Mesodermal cell (in vitro differentiated cells): Measurements from ENCODE around the gene OTULINL. TPM values are rescaled to one million over a fixed set of nuclear protein-coding genes. Genes with fewer than 3 reads are reported as not detected.
"Not testable (repeated sequence)": the region's sequence is repeated elsewhere in the genome, so short reads cannot be mapped to it uniquely, and the experiment has no call there.

Source experiments
- H3K27ac ChIP-seq: 2 replicates; pipeline ENCODE4 v1.7.0; 2013; ENCODE audit warnings: mild to moderate bottlenecking, low read depth, low read length, moderate library complexity; ENCODE audit not compliant: severe bottlenecking
- H3K36me3 ChIP-seq: 2 replicates; pipeline ENCODE4 v1.7.1; 2013; ENCODE audit warnings: mild to moderate bottlenecking, low read length, moderate library complexity; ENCODE audit not compliant: control insufficient read depth, insufficient read depth
- H3K4me1 ChIP-seq: one replicate; pipeline ENCODE4 v1.7.1; 2013; ENCODE audit warnings: mild to moderate bottlenecking, low read length; ENCODE audit not compliant: insufficient read depth, control insufficient read depth, poor library complexity, severe bottlenecking
- H3K4me3 ChIP-seq: 2 replicates; pipeline ENCODE4 v1.7.0; 2013; ENCODE audit warnings: low read length, control low read depth, mild to moderate bottlenecking; ENCODE audit not compliant: insufficient read depth, poor library complexity, severe bottlenecking; ENCODE audit errors: extremely low read depth
- H3K9me3 ChIP-seq: 2 replicates; pipeline ENCODE4 v1.7.1; 2013; ENCODE audit warnings: mild to moderate bottlenecking, low read length, moderate library complexity; ENCODE audit not compliant: control insufficient read depth
- WGBS, 2 experiments: methylation state at CpG; one replicate each; pipeline ENCODE4 v1.1.5; 2013; ENCODE audit warnings: missing lambda C conversion rate in 2 of 2; ENCODE audit not compliant: insufficient coverage in 2 of 2; 5-methylcytosine and 5-hydroxymethylcytosine counted together
- polyA plus RNA-seq, 2 experiments: library from polyadenylated mRNA; stranded (reverse); fragments of 50-300 nt; gene quantifications; one replicate each; pipeline ENCODE4 v1.2.3, GENCODE V29; 2013

Gene OTULINL
- polyA plus RNA-seq (2013, experiment 1 of 2), result 2.2 TPM
- polyA plus RNA-seq (2013, experiment 2 of 2), result 2.2 TPM

- Histone ChIP-seq H3K36me3 (no peaks in the 10 kb centered on the region), H3K9me3 (peaks cover 3% of the 10 kb centered on the region), H3K4me3 (peak within 1 kb of the TSS; percentile 66), H3K27ac (no peak within 1 kb of the TSS), H3K4me1 (no peaks in the 10 kb centered on the region)
- WGBS, 2 experiments, result 11 to 15% methylated on average over 26 to 38 of the region's 63 CpGs
Measured at GRCh38 chr5:14581106-14581890, at the start of gene OTULINL. TSS of gene OTULINL (plus strand) at chr5:14581792. CDS start at chr5:14581895, 103 bp downstream.

- H3K4me1 ChIP-seq, result no peaks in the 10 kb centered on the region
- no peaks in the 10 kb centered on the region for H3K9me3 ChIP-seq
- H3K4me3 ChIP-seq, result no peak overlapping the region
- 83 to 100% methylated on average over 2 to 3 of the region's 3 CpGs for WGBS, 2 experiments
- no peak overlapping the region for H3K27ac ChIP-seq
- H3K36me3 ChIP-seq, result no peaks in the 10 kb centered on the region
Measured at GRCh38 chr5:14532180-14532579, 49.4 kb upstream of the OTULINL start.

- Histone ChIP-seq H3K4me1 (no peaks in the 10 kb centered on the region), H3K9me3 (no peaks in the 10 kb centered on the region), H3K36me3 (no peaks in the 10 kb centered on the region), H3K27ac (no peak overlapping the region), H3K4me3 (no peak overlapping the region)
- 80 to 85% methylated on average over 4 to 7 of the region's 7 CpGs for WGBS, 2 experiments
Measured at GRCh38 chr5:14534773-14535172, 46.8 kb upstream of the OTULINL start.

DNA sequence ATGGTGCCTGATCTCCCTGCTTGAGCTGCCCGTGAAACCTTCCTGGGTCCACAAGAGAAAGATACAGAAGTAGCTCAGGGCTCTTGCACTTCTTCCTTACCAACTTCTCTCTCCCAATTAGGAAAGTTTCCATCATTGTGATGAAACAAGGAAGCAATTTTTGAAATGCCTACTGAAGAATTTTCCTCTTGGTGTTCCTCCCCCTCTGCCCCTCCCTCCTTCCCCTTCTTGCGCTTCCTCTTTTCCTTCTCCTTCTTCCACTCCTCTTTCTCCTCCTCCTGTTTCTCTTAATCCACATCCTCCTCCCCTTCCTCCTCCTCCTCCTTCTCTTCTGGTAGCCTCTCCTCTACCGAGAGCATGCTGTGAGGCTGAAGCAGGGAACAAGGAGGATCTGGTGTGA lies 36.3 kb upstream of the OTULINL start:
- Histone ChIP-seq H3K4me3 (no peak overlapping the region), H3K4me1 (no peaks in the 10 kb centered on the region), H3K27ac (no peak overlapping the region), H3K36me3 (no peaks in the 10 kb centered on the region), H3K9me3 (peaks cover 3% of the 10 kb centered on the region)
- WGBS, 2 experiments, result 88 to 90% methylated on average over 1 to 2 of the region's 3 CpGs

- H3K36me3 ChIP-seq, result no peaks in the 10 kb centered on the region
- 80% methylated on average over 1 of the region's 1 CpG; no CpG with 5 or more reads in 1 of the 2 experiments for WGBS, 2 experiments
- no peak overlapping the region for H3K27ac ChIP-seq
- H3K4me1 ChIP-seq, result no peaks in the 10 kb centered on the region
- H3K9me3 ChIP-seq, result peaks cover 3% of the 10 kb centered on the region
- H3K4me3 ChIP-seq, result no peak overlapping the region
Measured at GRCh38 chr5:14545862-14546261, 35.7 kb upstream of the OTULINL start.

DNA sequence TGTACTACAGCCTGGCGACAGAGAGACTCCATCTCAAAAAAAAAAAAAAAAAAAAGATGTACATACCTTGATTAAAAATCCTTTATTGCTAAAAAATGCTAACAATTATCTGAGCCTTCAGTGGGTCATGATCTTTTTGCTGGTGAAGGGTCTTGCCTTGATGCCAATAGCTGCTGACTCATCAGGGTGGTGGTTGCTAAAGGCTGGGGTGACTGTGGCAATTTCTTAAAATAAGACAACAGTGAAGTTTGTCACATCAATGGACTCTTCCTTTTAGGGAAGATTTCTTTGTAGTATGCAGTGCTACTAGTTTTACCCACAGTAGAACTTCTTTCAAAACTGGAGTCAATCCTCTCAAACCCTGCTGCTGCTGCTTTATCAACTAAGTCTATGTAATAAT lies 33.9 kb upstream of the OTULINL start:
- no CpG with 5 or more reads among the region's 1 CpG for WGBS, 2 experiments
- Histone ChIP-seq H3K9me3 (no peaks in the 10 kb centered on the region), H3K4me3 (no peak overlapping the region), H3K36me3 (no peaks in the 10 kb centered on the region), H3K27ac (no peak overlapping the region), H3K4me1 (no peaks in the 10 kb centered on the region)

- H3K4me3 ChIP-seq, result no peak overlapping the region
- no peaks in the 10 kb centered on the region for H3K4me1 ChIP-seq
- no peaks in the 10 kb centered on the region for H3K9me3 ChIP-seq
- 85 to 100% methylated on average over 1 to 2 of the region's 3 CpGs for WGBS, 2 experiments
- H3K27ac ChIP-seq, result no peak overlapping the region
- no peaks in the 10 kb centered on the region for H3K36me3 ChIP-seq
Measured at GRCh38 chr5:14551211-14551610, 30.4 kb upstream of the OTULINL start.

DNA sequence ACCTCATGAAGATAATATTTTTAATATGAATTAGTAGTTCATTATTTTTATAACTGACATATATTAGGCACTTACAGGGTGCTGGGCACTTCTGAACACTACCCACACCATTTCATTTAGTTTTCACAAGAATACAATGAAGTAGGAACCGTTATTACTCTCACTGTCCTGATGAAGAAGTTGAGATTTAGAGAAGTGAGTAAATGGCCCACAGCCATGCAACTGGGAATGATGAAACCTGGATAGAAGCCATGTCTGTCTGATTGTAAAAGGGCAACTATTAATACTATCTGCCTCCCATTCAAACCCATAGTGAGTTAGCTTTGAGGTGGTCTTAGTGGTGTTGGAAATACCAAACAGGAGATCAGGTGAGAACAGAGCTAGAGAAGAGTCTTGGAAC lies 29.6 kb upstream of the OTULINL start:
- H3K27ac ChIP-seq, result no peak overlapping the region
- WGBS, 2 experiments, result no CpG with 5 or more reads among the region's 1 CpG
- H3K4me3 ChIP-seq, result no peak overlapping the region
- no peaks in the 10 kb centered on the region for H3K36me3 ChIP-seq
- no peaks in the 10 kb centered on the region for H3K9me3 ChIP-seq
- H3K4me1 ChIP-seq, result no peaks in the 10 kb centered on the region

- not testable (repeated sequence) for H3K36me3 ChIP-seq
- 90% methylated on average over 1 of the region's 3 CpGs; no CpG with 5 or more reads in 1 of the 2 experiments for WGBS, 2 experiments
Measured at GRCh38 chr5:14554288-14554687, 27.3 kb upstream of the OTULINL start.

DNA sequence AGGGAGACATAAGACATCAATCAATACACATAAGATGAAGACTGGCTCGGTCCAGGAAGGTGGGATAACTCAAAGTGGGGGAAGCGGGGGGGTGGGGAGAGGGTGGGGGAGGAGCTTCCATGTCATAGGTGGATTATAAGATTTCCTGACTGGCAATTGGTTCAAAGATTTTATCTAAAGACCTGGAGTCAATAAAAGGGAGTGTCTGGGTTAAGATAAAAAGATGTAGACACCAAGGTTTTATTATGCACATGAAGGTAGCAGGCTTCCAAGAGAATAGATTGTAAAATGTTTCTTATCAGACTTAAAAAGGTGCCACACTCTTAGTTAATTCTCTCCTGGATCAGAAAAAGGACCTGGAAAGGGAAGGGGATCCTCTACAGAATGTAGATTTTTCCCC lies 25.6 kb upstream of the OTULINL start:
- Histone ChIP-seq H3K4me1 (no peaks in the 10 kb centered on the region), H3K27ac (no peak overlapping the region), H3K9me3 (no peaks in the 10 kb centered on the region), H3K36me3 (no peaks in the 10 kb centered on the region), H3K4me3 (no peak overlapping the region)
- WGBS, 2 experiments, result 100% methylated on average over 1 of the region's 2 CpGs; no CpG with 5 or more reads in 1 of the 2 experiments

More at GRCh38 chr5:14554288-14554687, 27.3 kb upstream of the OTULINL start:
- not testable (repeated sequence) for H3K4me3 ChIP-seq, H3K9me3 ChIP-seq, H3K4me1 ChIP-seq, H3K27ac ChIP-seq

GRCh38 chr5:14557203-14557770 lies 24.3 kb upstream of the OTULINL start:
- no peaks in the 10 kb centered on the region for H3K9me3 ChIP-seq
- 80 to 83% methylated on average over 6 of the region's 8 CpGs for WGBS, 2 experiments
- H3K36me3 ChIP-seq, result no peaks in the 10 kb centered on the region
- H3K27ac ChIP-seq, result no peak overlapping the region
- no peak overlapping the region for H3K4me3 ChIP-seq
- H3K4me1 ChIP-seq, result no peaks in the 10 kb centered on the region
